NT2/D1 (cell line): Measurements from ENCODE around the gene LRRC4C.

Experiments used
- SUZ12 ChIP-seq: IDR thresholded peaks from 2 replicates; pipeline ENCODE4 v1.6.1; 2011; ENCODE audit not compliant: insufficient read length, insufficient read depth; ENCODE audit errors: extremely low read depth
- YY1 ChIP-seq: IDR thresholded peaks from 2 replicates; pipeline ENCODE4 v1.6.1; 2011; ENCODE audit not compliant: insufficient read length, insufficient read depth
- ZNF274 ChIP-seq: IDR thresholded peaks from 2 replicates; pipeline ENCODE4 v1.6.1; 2011; ENCODE audit warnings: mild to moderate bottlenecking, low read depth, low read length

- TF ChIP-seq ZNF274 (no peak), SUZ12 (no peak), YY1 (no peak)
Observed at GRCh38 chr11:41177791-41178190, 281.7 kb downstream of the LRRC4C start.
